ENCODE measurements around the gene ZNF503.

DNA sequence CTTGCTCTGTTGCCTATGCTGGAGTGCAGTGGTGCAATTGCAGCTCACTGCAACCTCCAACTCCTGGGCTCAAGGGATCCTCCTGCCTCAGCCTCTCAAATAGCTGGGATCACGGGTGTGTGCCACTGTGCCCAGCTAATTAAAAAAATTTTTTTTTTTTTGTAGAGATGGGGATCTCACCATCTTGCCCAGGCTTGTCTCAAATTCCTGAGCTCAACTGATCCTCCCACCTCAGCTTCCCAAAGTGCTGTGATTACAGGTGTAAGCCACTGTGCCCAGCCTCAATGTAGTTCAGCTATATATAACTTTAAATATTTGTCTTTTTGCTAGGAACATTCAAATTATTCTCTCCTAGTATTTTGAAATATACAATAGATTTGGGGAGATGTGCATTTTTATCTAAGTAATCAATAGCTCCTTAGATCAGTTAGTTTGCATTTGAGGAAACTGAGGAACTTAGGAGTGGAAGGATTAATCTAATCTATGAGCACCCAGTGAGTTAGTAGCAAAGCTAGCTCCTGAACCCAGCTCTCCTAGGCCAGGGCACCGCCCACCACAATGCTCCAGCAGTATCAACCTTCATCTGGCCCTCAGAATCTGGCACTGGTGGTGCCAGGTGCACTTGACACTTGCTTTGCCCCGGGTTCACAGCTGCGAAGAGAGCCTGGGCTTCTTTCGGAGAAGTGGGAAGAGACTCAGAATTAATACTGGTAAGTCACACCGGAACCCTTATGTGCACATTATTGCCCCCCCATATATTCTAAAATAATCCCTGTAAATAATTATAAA lies 23.9 kb upstream of the ZNF503 start:
- TF ChIP-seq POLR2AphosphoS5 (IDR thresholded peaks at IDR 0.05; ENCODE audit: low read depth, low read length) = no peak
- no peak for TF ChIP-seq POLR2A (IDR thresholded peaks at IDR 0.05; ENCODE audit: low read depth, low read length)
- no peak for TF ChIP-seq TAF1 (IDR thresholded peaks at IDR 0.05; ENCODE audit: low read depth, low read length)
- TF ChIP-seq SPI1 (IDR thresholded peaks at IDR 0.05; ENCODE audit: low read depth, low read length) = no peak
- TF ChIP-seq PAX5 (IDR thresholded peaks at IDR 0.05; ENCODE audit: insufficient read depth, low read length, severe bottlenecking) = no peak

Measured in GM12891 (cell line).